DOHH2 (cell line): ENCODE data around the gene SEC24A.

Experiments used
- H3F3A ChIP-seq: fragments of 200-600 bp; sonication (generic), shearing (Covaris generic); 2 replicates; pipeline ENCODE4 v1.6.0; 2016; ENCODE audit warnings: antibody characterized with exemption, mild to moderate bottlenecking; ENCODE audit not compliant: control insufficient read depth, insufficient read depth
- H3K27ac ChIP-seq: fragments of 200-600 bp; sonication (generic); 2 replicates; pipeline ENCODE4 v1.5.1; 2014; ENCODE audit warnings: low read depth, mild to moderate bottlenecking, low read length, moderate library complexity
- H3K27me3 ChIP-seq: fragments of 200-600 bp; sonication (generic); 2 replicates; pipeline ENCODE4 v1.6.1; 2014; ENCODE audit warnings: mild to moderate bottlenecking, low read length, mixed read lengths; ENCODE audit not compliant: control insufficient read depth
- H3K36me3 ChIP-seq: fragments of 200-600 bp; sonication (generic); 2 replicates; pipeline ENCODE4 v1.6.1; 2014; ENCODE audit warnings: mild to moderate bottlenecking, low read length, moderate library complexity, mixed read lengths; ENCODE audit not compliant: control insufficient read depth
- H3K4me1 ChIP-seq: fragments of 200-600 bp; sonication (generic); 2 replicates; pipeline ENCODE4 v1.6.1; 2014; ENCODE audit warnings: mild to moderate bottlenecking, low read length, mixed read lengths; ENCODE audit not compliant: control insufficient read depth
- H3K4me2 ChIP-seq: fragments of 200-600 bp; sonication (generic); 2 replicates; pipeline ENCODE4 v1.6.0; 2014; ENCODE audit warnings: mild to moderate bottlenecking, low read length, moderate library complexity
- H3K4me3 ChIP-seq: fragments of 200-600 bp; sonication (generic); 2 replicates; pipeline ENCODE4 v1.5.1; 2014; ENCODE audit warnings: mild to moderate bottlenecking, low read length, mixed read lengths
- H3K79me2 ChIP-seq: fragments of 200-600 bp; sonication (generic); 2 replicates; pipeline ENCODE4 v1.6.1; 2014; ENCODE audit warnings: mild to moderate bottlenecking, low read length, mixed read lengths; ENCODE audit not compliant: control insufficient read depth
- H3K9me2 ChIP-seq: fragments of 200-600 bp; sonication (generic); replicated peaks from 2 replicates; pipeline ENCODE4 v1.6.1; 2014; ENCODE audit warnings: mild to moderate bottlenecking, low read length, mixed read lengths; ENCODE audit not compliant: control insufficient read depth
- H3K9me3 ChIP-seq: fragments of 200-600 bp; sonication (generic); 2 replicates; pipeline ENCODE4 v1.6.1; 2014; ENCODE audit warnings: antibody characterized with exemption, low read length, mixed read lengths; ENCODE audit not compliant: control insufficient read depth, insufficient read depth
- H4K20me1 ChIP-seq: fragments of 200-600 bp; sonication (generic); 2 replicates; pipeline ENCODE4 v1.6.0; 2014; ENCODE audit warnings: low read depth, mild to moderate bottlenecking, antibody characterized with exemption, low read length, moderate library complexity; ENCODE audit not compliant: control insufficient read depth, insufficient read depth
- EZH2phosphoT487 ChIP-seq: fragments of 200-600 bp; sonication (generic); IDR thresholded peaks from 2 replicates; pipeline ENCODE4 v1.6.1; 2017; ENCODE audit warnings: borderline replicate concordance, mild to moderate bottlenecking, antibody characterized with exemption, low read length, moderate library complexity, mixed read lengths
- TF ChIP-seq, protein P1 (sequence below): fragments of 200-600 bp; sonication (generic); IDR thresholded peaks from one replicate; pipeline ENCODE4 v1.5.1; 2014; ENCODE audit warnings: antibody characterized with exemption, mild to moderate bottlenecking, low read depth, low read length; ENCODE audit not compliant: poor library complexity, severe bottlenecking

SEC24A gene

DNA sequence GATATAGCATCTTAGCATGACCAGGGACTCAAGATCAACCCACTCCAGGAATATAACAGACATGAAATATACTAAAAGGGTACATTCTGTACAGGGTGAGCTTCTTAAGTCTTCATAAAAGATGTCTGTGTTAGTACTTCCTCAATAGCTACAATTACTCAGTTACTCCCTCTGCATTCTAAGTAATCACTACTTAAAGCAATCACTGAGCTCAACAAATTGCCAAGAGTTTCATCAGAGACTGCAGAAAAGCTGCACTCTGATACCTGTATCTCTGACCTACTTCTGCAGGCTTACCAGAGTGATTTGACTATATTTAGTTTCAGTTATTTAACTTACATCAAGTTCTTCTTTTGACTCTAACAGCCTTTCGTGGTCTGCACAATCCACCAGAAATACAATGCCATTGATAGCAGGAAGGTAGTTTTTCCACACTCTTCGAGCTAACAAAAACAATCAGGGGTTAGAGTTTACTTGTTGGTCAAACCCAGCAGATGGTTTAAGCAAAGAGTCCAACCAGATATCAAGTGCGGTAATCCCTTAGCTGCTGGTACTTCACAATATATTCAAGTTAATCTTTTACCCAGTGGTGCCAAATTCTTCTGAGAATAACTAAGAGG is 39.2 kb upstream of the SEC24A start:
- Histone ChIP-seq H3K4me1 (no peaks in the 10 kb centered on the region), H3K9me3 (no peaks in the 10 kb centered on the region), H3K27ac (no peak overlapping the region), H3F3A (peaks cover 5% of the 10 kb centered on the region; the same call in 1 of the 2 replicates), H3K36me3 (peaks cover 73% of the 10 kb centered on the region), H3K4me3 (no peak overlapping the region), H3K27me3 (no peaks in the 10 kb centered on the region), H3K9me2 (no peaks in the 10 kb centered on the region), H3K4me2 (no peak overlapping the region), H3K79me2 (no peaks in the 10 kb centered on the region), H4K20me1 (no peaks in the 10 kb centered on the region)
- no peak for TF ChIP-seq EZH2phosphoT487
- TF ChIP-seq, protein P1, sequence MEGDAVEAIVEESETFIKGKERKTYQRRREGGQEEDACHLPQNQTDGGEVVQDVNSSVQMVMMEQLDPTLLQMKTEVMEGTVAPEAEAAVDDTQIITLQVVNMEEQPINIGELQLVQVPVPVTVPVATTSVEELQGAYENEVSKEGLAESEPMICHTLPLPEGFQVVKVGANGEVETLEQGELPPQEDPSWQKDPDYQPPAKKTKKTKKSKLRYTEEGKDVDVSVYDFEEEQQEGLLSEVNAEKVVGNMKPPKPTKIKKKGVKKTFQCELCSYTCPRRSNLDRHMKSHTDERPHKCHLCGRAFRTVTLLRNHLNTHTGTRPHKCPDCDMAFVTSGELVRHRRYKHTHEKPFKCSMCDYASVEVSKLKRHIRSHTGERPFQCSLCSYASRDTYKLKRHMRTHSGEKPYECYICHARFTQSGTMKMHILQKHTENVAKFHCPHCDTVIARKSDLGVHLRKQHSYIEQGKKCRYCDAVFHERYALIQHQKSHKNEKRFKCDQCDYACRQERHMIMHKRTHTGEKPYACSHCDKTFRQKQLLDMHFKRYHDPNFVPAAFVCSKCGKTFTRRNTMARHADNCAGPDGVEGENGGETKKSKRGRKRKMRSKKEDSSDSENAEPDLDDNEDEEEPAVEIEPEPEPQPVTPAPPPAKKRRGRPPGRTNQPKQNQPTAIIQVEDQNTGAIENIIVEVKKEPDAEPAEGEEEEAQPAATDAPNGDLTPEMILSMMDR = no peak

DNA sequence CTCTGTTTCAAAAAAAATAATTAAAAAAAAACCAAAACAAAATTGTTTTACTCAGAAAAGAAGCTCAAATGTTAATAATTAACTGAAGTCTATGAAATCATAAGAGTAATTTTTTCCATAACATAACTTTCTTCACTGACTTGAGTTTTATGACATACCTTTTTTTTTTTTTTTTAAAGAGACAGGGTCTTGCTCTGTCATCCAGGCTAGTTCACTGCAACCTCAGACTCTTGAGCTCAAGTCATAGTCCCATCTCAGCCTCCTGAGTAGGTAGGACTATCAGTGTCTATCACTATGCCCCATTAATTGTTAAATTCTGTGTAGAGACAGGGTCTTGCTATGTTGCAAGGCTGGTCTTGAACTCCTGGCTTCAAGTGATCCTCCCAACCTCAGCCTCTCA is 37.9 kb upstream of the SEC24A start:
- H3K36me3 ChIP-seq = peaks cover 64% of the 10 kb centered on the region
- no peak for TF ChIP-seq EZH2phosphoT487
- TF ChIP-seq, protein P1 = no peak

DNA sequence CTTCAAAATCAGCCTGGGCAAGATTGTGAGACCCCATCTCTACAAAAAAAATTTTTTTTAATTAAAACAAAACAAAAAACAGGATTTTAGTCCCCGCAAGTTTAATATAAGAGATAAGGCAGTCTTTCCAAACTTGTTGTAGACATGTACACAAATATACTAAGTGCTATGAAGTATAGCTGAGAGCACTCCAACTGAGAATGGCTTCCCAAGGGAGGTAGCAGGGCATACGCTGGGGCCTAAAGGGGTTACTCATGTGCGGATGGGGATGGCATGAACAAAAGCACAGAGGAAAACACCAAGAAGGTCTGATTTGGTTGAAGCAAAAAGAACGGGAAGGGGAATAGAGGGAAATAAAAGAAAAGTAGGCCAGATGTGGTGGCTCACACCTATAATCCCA is 37.1 kb upstream of the SEC24A start:
- Histone ChIP-seq H3K27ac (no peak overlapping the region), H3K4me2 (no peak overlapping the region), H3K4me3 (no peak overlapping the region), H3K36me3 (peaks cover 58% of the 10 kb centered on the region), H4K20me1 (no peaks in the 10 kb centered on the region), H3F3A (peaks cover 7% of the 10 kb centered on the region; the same call in 1 of the 2 replicates), H3K79me2 (no peaks in the 10 kb centered on the region), H3K9me2 (no peaks in the 10 kb centered on the region), H3K4me1 (no peaks in the 10 kb centered on the region), H3K9me3 (no peaks in the 10 kb centered on the region), H3K27me3 (no peaks in the 10 kb centered on the region)
- no peak for TF ChIP-seq EZH2phosphoT487
- TF ChIP-seq, protein P1 = no peak

More for the DNA sequence above, 37.9 kb upstream of the SEC24A start:
- Histone ChIP-seq H3K9me2 (no peaks in the 10 kb centered on the region), H3K9me3 (no peaks in the 10 kb centered on the region), H3K4me2 (no peak overlapping the region), H3K4me1 (no peaks in the 10 kb centered on the region), H3K27ac (no peak overlapping the region), H3K79me2 (no peaks in the 10 kb centered on the region), H3K4me3 (no peak overlapping the region), H4K20me1 (no peaks in the 10 kb centered on the region), H3K27me3 (no peaks in the 10 kb centered on the region), H3F3A (peaks cover 7% of the 10 kb centered on the region; the same call in 1 of the 2 replicates)
